Measurements from ENCODE around the gene FAM43B.

GRCh38 chr1:20594746-20595145, 42.4 kb downstream of the FAM43B start:
- TF ChIP-seq CTCF (IDR thresholded peaks at IDR 0.05), result no peak
- TF ChIP-seq POLR2AphosphoS5 (IDR thresholded peaks at IDR 0.05), result no peak
- no peak for TF ChIP-seq POLR2A (IDR thresholded peaks at IDR 0.05)
